Loucy (cell line): ENCODE data around the gene VSX1.

Experiments used
- H2AFZ ChIP-seq: fragments of 200-600 bp; sonication (generic); 2 replicates; pipeline ENCODE4 v1.6.0; 2016; ENCODE audit warnings: antibody characterized with exemption, mild to moderate bottlenecking, low read length, moderate library complexity
- H3F3A ChIP-seq: fragments of 200-600 bp; 2 replicates; pipeline ENCODE4 v1.6.0; 2016; ENCODE audit warnings: antibody characterized with exemption, low read depth, mild to moderate bottlenecking
- H3K27me3 ChIP-seq: fragments of 200-600 bp; sonication (generic); 2 replicates; pipeline ENCODE4 v1.6.1; 2014; ENCODE audit warnings: low read length, mild to moderate bottlenecking; ENCODE audit not compliant: insufficient read depth, poor library complexity, severe bottlenecking
- H3K36me3 ChIP-seq: fragments of 200-600 bp; sonication (generic); 2 replicates; pipeline ENCODE4 v1.6.1; 2016; ENCODE audit warnings: low read length; ENCODE audit not compliant: insufficient read depth
- H3K4me1 ChIP-seq: fragments of 200-600 bp; sonication (generic); 2 replicates; pipeline ENCODE4 v1.5.1; 2014; ENCODE audit warnings: low read length, mild to moderate bottlenecking; ENCODE audit not compliant: insufficient read depth, poor library complexity, severe bottlenecking
- H3K4me2 ChIP-seq: fragments of 200-600 bp; sonication (generic); 2 replicates; pipeline ENCODE4 v1.6.0; 2014; ENCODE audit warnings: antibody characterized with exemption, low read length, low read depth, mild to moderate bottlenecking; ENCODE audit not compliant: poor library complexity, severe bottlenecking
- H3K4me3 ChIP-seq: fragments of 200-600 bp; sonication (generic); 2 replicates; pipeline ENCODE4 v1.5.1; 2014; ENCODE audit warnings: low read length, mild to moderate bottlenecking, mixed read lengths; ENCODE audit not compliant: poor library complexity, severe bottlenecking
- H3K79me2 ChIP-seq: fragments of 200-600 bp; sonication (generic); 2 replicates; pipeline ENCODE4 v1.6.1; 2014; ENCODE audit warnings: low read length; ENCODE audit not compliant: insufficient read depth
- H3K9ac ChIP-seq: fragments of 200-600 bp; sonication (generic); 2 replicates; pipeline ENCODE4 v1.6.0; 2014; ENCODE audit warnings: mild to moderate bottlenecking, low read depth, low read length, moderate library complexity; ENCODE audit not compliant: poor library complexity, severe bottlenecking
- H3K9me2 ChIP-seq: fragments of 200-600 bp; sonication (generic); replicated peaks from 2 replicates; pipeline ENCODE4 v1.6.1; 2016; ENCODE audit warnings: low read depth, low read length, mixed read lengths
- H3K9me3 ChIP-seq: fragments of 200-600 bp; sonication (generic); 2 replicates; pipeline ENCODE4 v1.6.1; 2014; ENCODE audit warnings: mild to moderate bottlenecking, antibody characterized with exemption, low read length, low read depth; ENCODE audit not compliant: insufficient read depth
- H4K20me1 ChIP-seq: fragments of 200-600 bp; sonication (generic); 2 replicates; pipeline ENCODE4 v1.6.0; 2014; ENCODE audit warnings: antibody characterized with exemption, low read length, mild to moderate bottlenecking; ENCODE audit not compliant: insufficient read depth, poor library complexity, severe bottlenecking
- CTCF ChIP-seq: fragments of 200-600 bp; sonication (generic); conservative IDR thresholded peaks from 2 replicates; pipeline ENCODE4 v1.5.1; 2014; ENCODE audit warnings: mild to moderate bottlenecking, antibody characterized with exemption, low read length
- EZH2phosphoT487 ChIP-seq: fragments of 200-600 bp; IDR thresholded peaks from 2 replicates; pipeline ENCODE4 v1.6.1; 2018; ENCODE audit warnings: antibody characterized with exemption, mild to moderate bottlenecking, moderate library complexity, borderline replicate concordance

Gene VSX1

DNA sequence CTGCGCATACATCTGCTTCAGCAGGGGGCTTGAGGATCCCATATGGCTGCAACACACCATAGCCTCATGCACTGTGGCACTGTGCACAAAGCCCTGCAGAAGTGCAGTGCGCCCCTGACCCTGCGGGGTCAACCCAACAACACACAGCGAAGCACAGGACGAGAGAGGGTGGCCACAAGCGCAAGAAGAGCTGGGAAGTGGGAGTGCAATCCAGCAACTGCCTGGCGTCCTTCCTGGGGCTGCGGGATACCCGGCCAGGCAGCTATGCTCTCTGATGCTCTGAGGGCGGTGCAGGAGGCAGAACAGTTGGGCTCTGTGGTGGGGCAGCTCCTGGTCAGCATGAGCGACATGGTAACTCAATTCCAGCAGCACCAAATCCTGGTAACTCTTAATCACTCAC is 18.4 kb downstream of the VSX1 start:
- H3F3A ChIP-seq, result no peaks in the 10 kb centered on the region
- H2AFZ ChIP-seq, result no peak overlapping the region
- H3K9ac ChIP-seq, result no peak overlapping the region
- H3K27me3 ChIP-seq, result no peaks in the 10 kb centered on the region
- H3K4me1 ChIP-seq, result peaks cover 27% of the 10 kb centered on the region
- no peaks in the 10 kb centered on the region for H3K79me2 ChIP-seq
- no peaks in the 10 kb centered on the region for H4K20me1 ChIP-seq
- H3K9me3 ChIP-seq, result no peaks in the 10 kb centered on the region
- no peaks in the 10 kb centered on the region for H3K9me2 ChIP-seq
- no peak for TF ChIP-seq CTCF
- H3K4me2 ChIP-seq, result no peak overlapping the region
- no peaks in the 10 kb centered on the region for H3K36me3 ChIP-seq
- H3K4me3 ChIP-seq, result no peak overlapping the region

- Histone ChIP-seq H3K9ac (no peak overlapping the region), H3K9me3 (no peaks in the 10 kb centered on the region), H3K9me2 (no peaks in the 10 kb centered on the region), H3K27me3 (no peaks in the 10 kb centered on the region), H2AFZ (no peak overlapping the region), H3K79me2 (no peaks in the 10 kb centered on the region), H3K4me2 (no peak overlapping the region), H3K4me1 (peaks cover 29% of the 10 kb centered on the region), H3F3A (no peaks in the 10 kb centered on the region), H3K4me3 (no peak overlapping the region), H4K20me1 (no peaks in the 10 kb centered on the region), H3K36me3 (no peaks in the 10 kb centered on the region)
- TF ChIP-seq EZH2phosphoT487 (no peak), CTCF (no peak)
Measured at GRCh38 chr20:25062841-25063240, 19.1 kb downstream of the VSX1 start.

GRCh38 chr20:25061821-25062530 is 20.0 kb downstream of the VSX1 start:
- no peaks in the 10 kb centered on the region for H3K9me2 ChIP-seq
- no peak overlapping the region for H3K4me2 ChIP-seq
- no peaks in the 10 kb centered on the region for H3K27me3 ChIP-seq
- H3K36me3 ChIP-seq, result no peaks in the 10 kb centered on the region
- no peaks in the 10 kb centered on the region for H3K9me3 ChIP-seq
- no peak overlapping the region for H3K9ac ChIP-seq
- H3K4me1 ChIP-seq, result peaks cover 31% of the 10 kb centered on the region
- H3K4me3 ChIP-seq, result no peak overlapping the region
- peaks cover under 1% of the 10 kb centered on the region for H4K20me1 ChIP-seq
- H2AFZ ChIP-seq, result no peak overlapping the region
- H3K79me2 ChIP-seq, result peaks cover 9% of the 10 kb centered on the region
- H3F3A ChIP-seq, result no peaks in the 10 kb centered on the region
- TF ChIP-seq EZH2phosphoT487 (no peak), CTCF (no peak)
